GM23248 (cell line): ENCODE measurements around the gene CLPSL2. TPM values are rescaled to one million over a fixed set of nuclear protein-coding genes. Genes with fewer than 3 reads are reported as not detected.

Source experiments
- DNase-seq: peaks from one replicate; pipeline ENCODE4 v3.0.0-alpha.2; 2015
- H2AFZ ChIP-seq: fragments of 200-600 bp; sonication (generic); 2 replicates; pipeline ENCODE4 v1.6.1; 2016; ENCODE audit warnings: antibody characterized with exemption
- H3F3A ChIP-seq: fragments of 200-600 bp; sonication (generic); 2 replicates; pipeline ENCODE4 v1.6.1; 2016; ENCODE audit warnings: mild to moderate bottlenecking, antibody characterized with exemption, mixed run types; ENCODE audit not compliant: insufficient read depth
- H3K27ac ChIP-seq: fragments of 200-600 bp; sonication (generic); 2 replicates; pipeline ENCODE4 v1.5.1; 2016; ENCODE audit warnings: mild to moderate bottlenecking
- H3K27me3 ChIP-seq: fragments of 200-600 bp; sonication (generic); replicated peaks from 2 replicates; pipeline ENCODE4 v1.6.1; 2016; ENCODE audit warnings: mild to moderate bottlenecking; ENCODE audit not compliant: insufficient read depth
- H3K36me3 ChIP-seq: fragments of 200-600 bp; sonication (generic); 2 replicates; pipeline ENCODE4 v1.6.1; 2016; ENCODE audit warnings: low read depth, mild to moderate bottlenecking
- H3K4me1 ChIP-seq: fragments of 200-600 bp; sonication (generic); 2 replicates; pipeline ENCODE4 v1.6.1; 2016; ENCODE audit warnings: mild to moderate bottlenecking; ENCODE audit not compliant: insufficient read depth
- H3K4me2 ChIP-seq: fragments of 200-600 bp; sonication (generic); one replicate; pipeline ENCODE4 v1.6.1; 2016; ENCODE audit warnings: mild to moderate bottlenecking; ENCODE audit not compliant: unreplicated experiment
- H3K4me3 ChIP-seq: fragments of 200-600 bp; sonication (generic); 2 replicates; pipeline ENCODE4 v1.5.1; 2016; ENCODE audit warnings: mild to moderate bottlenecking
- H3K79me2 ChIP-seq: fragments of 200-600 bp; sonication (generic); 2 replicates; pipeline ENCODE4 v1.6.1; 2016; ENCODE audit warnings: mild to moderate bottlenecking; ENCODE audit not compliant: insufficient read depth
- H3K9ac ChIP-seq: fragments of 200-600 bp; sonication (generic); 2 replicates; pipeline ENCODE4 v1.6.1; 2016; ENCODE audit warnings: mild to moderate bottlenecking
- H3K9me2 ChIP-seq: fragments of 200-600 bp; sonication (generic); 2 replicates; pipeline ENCODE4 v1.6.1; 2016; ENCODE audit warnings: mixed run types, mild to moderate bottlenecking, moderate library complexity; ENCODE audit not compliant: insufficient read depth
- H3K9me3 ChIP-seq: fragments of 200-600 bp; sonication (generic); one replicate; pipeline ENCODE4 v1.6.1; 2017; ENCODE audit warnings: low read depth
- H4K20me1 ChIP-seq: fragments of 200-600 bp; sonication (generic); 2 replicates; pipeline ENCODE4 v1.6.0; 2016; ENCODE audit not compliant: insufficient read depth
- EZH2 ChIP-seq: fragments of 200-600 bp; sonication (generic); IDR thresholded peaks from 2 replicates; pipeline ENCODE4 v1.6.1; 2018; ENCODE audit warnings: antibody characterized with exemption, mild to moderate bottlenecking; ENCODE audit not compliant: insufficient read depth, poor library complexity, severe bottlenecking
- EZH2phosphoT487 ChIP-seq: fragments of 200-600 bp; sonication (generic); IDR thresholded peaks from 2 replicates; pipeline ENCODE4 v1.6.1; 2018; ENCODE audit warnings: antibody characterized with exemption, moderate library complexity, mild to moderate bottlenecking, low read depth; ENCODE audit not compliant: insufficient read depth
- WGBS, 2 experiments: methylation state at CpG; one replicate each; pipeline ENCODE4 v1.1.6; 2015 to 2017; ENCODE audit warnings: low lambda C conversion rate in 2 of 2, low coverage in 1 of 2; ENCODE audit errors: missing lambda C conversion rate in 2 of 2; 5-methylcytosine and 5-hydroxymethylcytosine counted together
- in situ Hi-C: fragments of 300-500 bp; cut with MboI; formaldehyde crosslinking; loops from 2 replicates; pipeline ENCODE4 v1.15.0; 2020
- polyA plus RNA-seq: library from polyadenylated mRNA; unstranded; fragments of >200 nt; fragmentation: Nextera tagmentation; extraction: Ambion mirVana; gene quantifications from 2 replicates; pipeline ENCODE4 v1.2.1, GENCODE V29; 2016
- total RNA-seq: library from RNA; depleted of rRNA; stranded (reverse); fragments of >200 nt; shearing (Covaris generic); gene quantifications from 2 replicates; pipeline ENCODE4 v1.2.3, GENCODE V29; 2014

CLPSL2 gene
- total and polyA plus RNA-seq, 2 experiments from 2014 or later, result not detected

DNA sequence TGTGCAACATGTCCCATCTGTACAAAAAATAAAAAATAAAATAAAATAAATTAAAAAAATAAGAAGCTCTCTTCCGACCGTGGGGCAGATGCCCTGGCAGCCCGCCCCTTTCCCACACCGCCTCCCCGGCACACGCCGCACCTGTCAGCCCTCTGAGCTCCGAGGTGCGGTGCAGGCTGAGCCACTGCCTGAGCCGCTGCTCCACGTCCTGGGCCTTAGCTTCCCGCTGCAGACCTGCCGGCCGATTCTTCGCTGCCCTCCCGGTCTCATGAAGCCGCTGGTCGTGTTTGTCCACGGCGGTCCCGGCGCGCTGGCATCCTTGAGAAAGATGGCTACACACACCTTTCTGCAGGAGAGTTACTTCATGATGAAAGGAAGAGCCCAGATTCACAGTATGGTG lies 10.7 kb upstream of the CLPSL2 start:
- no peak for DNase-seq
- H3K9ac ChIP-seq, result no peak overlapping the region

DNA sequence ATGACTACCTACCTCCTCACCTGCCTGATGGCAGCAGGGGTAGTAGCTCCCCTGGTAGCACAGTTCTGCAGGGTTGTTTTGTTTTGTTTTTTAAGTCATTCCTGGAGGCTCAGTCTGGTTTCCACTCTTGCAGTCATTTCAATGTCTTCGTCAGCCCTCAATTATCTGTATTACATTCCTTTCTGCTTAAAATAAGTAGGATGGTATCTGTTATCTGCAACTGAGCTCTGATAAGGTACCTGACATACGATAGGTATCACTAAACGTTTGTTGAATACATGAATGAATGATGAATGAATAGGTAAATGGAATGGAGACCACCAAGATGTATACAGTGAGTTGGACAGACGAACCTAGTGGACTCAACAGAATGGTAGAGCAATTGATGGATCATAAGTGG lies 7.2 kb upstream of the CLPSL2 start:
- Histone ChIP-seq H3K4me2 (no peak overlapping the region), H3K9me3 (no peaks in the 10 kb centered on the region), H3K4me3 (no peak overlapping the region), H3K9ac (no peak overlapping the region), H3K4me1 (no peaks in the 10 kb centered on the region), H3F3A (no peaks in the 10 kb centered on the region), H4K20me1 (no peaks in the 10 kb centered on the region), H3K79me2 (no peaks in the 10 kb centered on the region), H2AFZ (no peak overlapping the region), H3K36me3 (no peaks in the 10 kb centered on the region), H3K9me2 (no peaks in the 10 kb centered on the region), H3K27me3 (peaks cover 17% of the 10 kb centered on the region), H3K27ac (no peak overlapping the region)
- in situ Hi-C loops, result no loop called here
- 57 to 60% methylated on average over 4 of the region's 4 CpGs for WGBS, 2 experiments
- no peak for TF ChIP-seq EZH2
- no peak for TF ChIP-seq EZH2phosphoT487
- DNase-seq, result no peak

More for the DNA sequence above, 10.7 kb upstream of the CLPSL2 start:
- Histone ChIP-seq H3K4me1 (no peaks in the 10 kb centered on the region), H3F3A (no peaks in the 10 kb centered on the region), H3K4me2 (no peak overlapping the region), H3K9me3 (no peaks in the 10 kb centered on the region), H3K36me3 (no peaks in the 10 kb centered on the region), H3K79me2 (no peaks in the 10 kb centered on the region), H4K20me1 (no peaks in the 10 kb centered on the region), H3K9me2 (no peaks in the 10 kb centered on the region), H2AFZ (no peak overlapping the region), H3K27ac (no peak overlapping the region), H3K27me3 (peaks cover 37% of the 10 kb centered on the region), H3K4me3 (no peak overlapping the region)
- WGBS, 2 experiments, result 79% methylated on average over 22 to 23 of the region's 23 CpGs
- no peak for TF ChIP-seq EZH2
- no peak for TF ChIP-seq EZH2phosphoT487
- in situ Hi-C loops, result no loop called here

DNA sequence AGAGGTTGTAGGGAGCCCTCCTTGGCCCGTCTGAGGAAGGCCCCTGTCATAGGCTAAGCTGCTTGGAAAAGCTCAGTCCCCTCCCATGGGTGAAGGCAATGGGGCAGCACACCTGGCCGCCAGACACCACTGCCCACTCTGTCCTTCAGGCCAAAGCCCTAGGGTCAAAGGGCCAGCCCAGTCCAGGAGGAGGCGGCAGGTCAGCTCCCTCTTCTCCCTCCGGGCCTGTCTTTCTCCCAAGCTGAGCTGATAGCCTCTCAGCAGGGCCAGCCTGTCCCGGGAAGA lies 5.1 kb upstream of the CLPSL2 start:
- no peak overlapping the region for H3K4me3 ChIP-seq
- no peaks in the 10 kb centered on the region for H4K20me1 ChIP-seq
- H3K27me3 ChIP-seq, result peaks cover 16% of the 10 kb centered on the region
- H3K4me2 ChIP-seq, result no peak overlapping the region
- no peaks in the 10 kb centered on the region for H3K36me3 ChIP-seq
- TF ChIP-seq EZH2phosphoT487 (no peak), EZH2 (no peak)
- H3K9me3 ChIP-seq, result no peaks in the 10 kb centered on the region
- H2AFZ ChIP-seq, result no peak overlapping the region
- no peaks in the 10 kb centered on the region for H3K9me2 ChIP-seq
- no peaks in the 10 kb centered on the region for H3F3A ChIP-seq
- in situ Hi-C loops, result no loop called here
- 26 to 32% methylated on average over 5 of the region's 5 CpGs for WGBS, 2 experiments
- DNase-seq, result no peak
- no peak overlapping the region for H3K9ac ChIP-seq
- H3K79me2 ChIP-seq, result no peaks in the 10 kb centered on the region
- no peaks in the 10 kb centered on the region for H3K4me1 ChIP-seq
- no peak overlapping the region for H3K27ac ChIP-seq

DNA sequence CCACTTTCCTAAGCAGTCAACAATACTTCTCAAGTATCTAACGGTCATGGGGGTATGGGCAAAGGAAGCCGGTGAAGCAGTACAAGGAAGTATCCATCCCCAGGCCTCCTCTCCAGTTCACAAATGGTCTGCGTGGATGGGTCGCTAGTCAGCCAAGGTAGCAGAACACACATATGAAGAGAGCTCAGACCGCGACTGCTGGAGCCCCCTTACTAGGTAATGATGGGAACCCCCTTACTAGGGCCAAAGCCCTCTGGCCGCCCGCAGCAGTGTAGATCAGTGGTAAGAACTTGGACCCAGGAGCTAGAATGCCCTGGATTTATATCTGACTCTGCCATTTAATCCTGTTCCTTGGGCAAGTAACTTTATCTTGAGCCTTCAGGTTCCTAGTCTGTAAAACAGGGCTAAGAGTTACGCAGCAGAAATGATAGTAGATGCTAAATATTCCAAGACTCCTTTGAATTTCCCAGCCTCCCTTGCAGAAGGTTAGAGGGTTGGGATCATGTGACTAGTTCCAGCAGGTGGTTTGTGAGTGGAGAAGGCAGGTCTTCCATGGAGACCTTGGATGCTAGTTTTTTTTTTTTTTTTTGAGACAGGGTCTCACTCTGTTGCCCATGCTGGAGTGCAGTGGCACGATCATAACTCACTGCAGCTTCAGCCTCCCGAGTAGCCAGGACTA lies 2.1 kb upstream of the CLPSL2 start:
- peaks cover 9% of the 10 kb centered on the region for H3K27me3 ChIP-seq

DNA sequence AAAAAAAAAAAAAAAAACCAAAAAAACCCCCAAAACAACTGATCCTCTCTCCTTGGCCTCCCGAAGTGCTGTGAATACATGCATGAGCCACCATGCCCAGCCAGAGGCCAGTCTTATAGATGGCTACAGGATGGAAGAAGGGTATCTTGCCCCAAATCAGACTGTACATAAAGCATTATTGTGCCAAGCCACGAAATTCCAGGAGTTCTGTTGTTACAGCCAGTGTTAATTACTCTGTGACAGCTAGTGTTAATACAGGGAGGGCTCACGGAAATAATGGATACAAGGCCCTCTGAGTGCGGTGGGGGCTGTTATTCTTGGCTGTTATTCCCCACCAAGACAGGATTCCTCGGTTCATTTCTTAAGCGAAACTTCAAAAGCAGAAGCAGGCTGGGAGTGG lies 1.4 kb upstream of the CLPSL2 start:
- Histone ChIP-seq H4K20me1 (no peaks in the 10 kb centered on the region), H3K9ac (no peak overlapping the region), H3K9me2 (no peaks in the 10 kb centered on the region), H3K4me1 (no peaks in the 10 kb centered on the region), H3F3A (no peaks in the 10 kb centered on the region), H3K27ac (no peak overlapping the region), H3K36me3 (no peaks in the 10 kb centered on the region), H3K27me3 (peaks cover 9% of the 10 kb centered on the region), H2AFZ (no peak overlapping the region), H3K4me2 (no peak overlapping the region), H3K9me3 (no peaks in the 10 kb centered on the region), H3K4me3 (no peak overlapping the region), H3K79me2 (no peaks in the 10 kb centered on the region)
- WGBS, 2 experiments, result 68% methylated on average over 6 of the region's 6 CpGs
- in situ Hi-C loops, result no loop called here
- TF ChIP-seq EZH2 (no peak), EZH2phosphoT487 (no peak)
- DNase-seq, result no peak

More for the DNA sequence above, 2.1 kb upstream of the CLPSL2 start:
- Histone ChIP-seq H4K20me1 (no peaks in the 10 kb centered on the region), H3K27ac (no peak overlapping the region), H3F3A (no peaks in the 10 kb centered on the region), H3K9me3 (no peaks in the 10 kb centered on the region), H3K4me3 (no peak overlapping the region), H3K79me2 (no peaks in the 10 kb centered on the region), H2AFZ (no peak overlapping the region), H3K4me1 (no peaks in the 10 kb centered on the region), H3K9me2 (no peaks in the 10 kb centered on the region), H3K9ac (no peak overlapping the region), H3K36me3 (no peaks in the 10 kb centered on the region), H3K4me2 (no peak overlapping the region)
- no peak for DNase-seq
- TF ChIP-seq EZH2, result no peak
- TF ChIP-seq EZH2phosphoT487, result no peak
- 62 to 63% methylated on average over 11 of the region's 11 CpGs for WGBS, 2 experiments
- in situ Hi-C loops, result no loop called here
